ENCODE data around the gene CFAP58.
A peak's percentile ranks its signal among the peaks of the same experiment; 100 is the strongest.

The CFAP58 gene

GRCh38 chr10:104336821-104337467 lies 16.7 kb upstream of the CFAP58 start:
- DNase-seq = no peak

GRCh38 chr10:104337521-104337984 lies 16.1 kb upstream of the CFAP58 start:
- DNase-seq = peak; percentile 26

- peak; percentile 81 for DNase-seq
These were observed 15.5 kb upstream of the CFAP58 start, which contains the start of gene ITPRIP for GRCh38 chr10:104337985-104338735. ITPRIP (minus strand) TSS chr10:104338465; CDS start chr10:104316051, 22,414 bp downstream.

- DNase-seq = no peak
These were observed 14.0 kb upstream of the CFAP58 start for GRCh38 chr10:104339469-104340110.

DNA sequence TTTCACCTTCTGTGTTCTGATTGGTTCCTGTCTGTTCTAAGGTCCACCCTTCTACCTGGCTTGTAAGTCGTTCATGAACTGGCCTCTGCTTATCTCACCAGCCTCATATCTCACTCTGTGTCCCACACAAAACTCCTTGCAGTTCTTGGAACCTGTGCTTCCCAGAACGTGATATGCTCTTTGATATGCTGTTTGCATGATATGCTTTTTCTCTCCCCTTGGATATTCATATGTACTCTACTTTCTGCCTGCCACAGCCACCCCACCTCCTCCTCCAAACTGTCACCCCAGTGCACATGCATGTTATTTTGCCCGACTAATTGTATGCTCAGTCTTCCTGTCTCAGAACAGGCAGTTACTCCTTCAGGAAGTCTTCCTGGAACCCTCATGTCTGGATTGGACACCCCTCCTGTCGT lies 13.5 kb upstream of the CFAP58 start:
- DNase-seq = no peak

DNA sequence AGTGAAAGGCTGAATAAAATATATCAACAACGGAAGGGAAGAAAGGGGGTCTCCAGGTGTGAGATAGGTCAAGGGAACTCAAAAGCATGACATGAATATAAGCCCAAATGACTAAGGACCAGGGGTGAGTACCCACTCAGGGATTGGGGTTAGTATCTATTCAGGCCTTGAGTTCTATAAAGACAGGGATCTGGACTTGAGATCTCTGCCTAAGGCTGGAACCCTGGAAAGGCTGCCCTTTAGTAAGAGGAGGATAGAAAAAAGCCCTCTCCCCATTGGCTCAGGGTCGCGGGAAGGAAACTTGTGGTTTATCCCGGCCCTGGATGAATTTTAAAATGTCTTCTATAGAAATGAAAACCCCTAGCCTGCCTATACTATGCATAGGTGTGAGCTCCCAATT lies 13.0 kb upstream of the CFAP58 start:
- no peak for DNase-seq

DNA sequence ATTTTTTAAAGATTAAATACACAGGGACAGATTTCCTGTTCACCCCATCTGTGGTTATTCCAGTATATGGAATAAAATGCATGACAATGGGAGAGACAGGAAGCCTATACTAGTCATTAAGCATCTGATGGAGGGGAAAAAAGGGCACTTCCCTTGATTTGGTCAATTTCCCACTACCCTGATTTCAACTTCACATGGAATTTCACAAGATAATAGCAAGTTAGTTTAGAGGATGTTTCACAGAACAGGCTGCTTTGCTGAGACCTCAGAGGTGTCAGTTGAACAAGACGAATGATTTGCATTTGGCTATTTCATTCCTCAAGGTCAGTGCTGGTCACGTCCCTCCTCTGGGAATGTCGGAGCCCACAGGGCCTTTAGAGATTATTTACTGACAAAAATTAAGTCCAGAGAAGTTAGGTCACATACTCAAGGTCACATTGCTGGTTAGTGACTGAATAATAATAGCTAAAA lies 10.7 kb upstream of the CFAP58 start:
- no peak for DNase-seq

- no peak for DNase-seq
These were observed 9.4 kb upstream of the CFAP58 start for GRCh38 chr10:104344219-104344618.

- DNase-seq = no peak
These were observed 8.1 kb upstream of the CFAP58 start for GRCh38 chr10:104345515-104345914.

DNA sequence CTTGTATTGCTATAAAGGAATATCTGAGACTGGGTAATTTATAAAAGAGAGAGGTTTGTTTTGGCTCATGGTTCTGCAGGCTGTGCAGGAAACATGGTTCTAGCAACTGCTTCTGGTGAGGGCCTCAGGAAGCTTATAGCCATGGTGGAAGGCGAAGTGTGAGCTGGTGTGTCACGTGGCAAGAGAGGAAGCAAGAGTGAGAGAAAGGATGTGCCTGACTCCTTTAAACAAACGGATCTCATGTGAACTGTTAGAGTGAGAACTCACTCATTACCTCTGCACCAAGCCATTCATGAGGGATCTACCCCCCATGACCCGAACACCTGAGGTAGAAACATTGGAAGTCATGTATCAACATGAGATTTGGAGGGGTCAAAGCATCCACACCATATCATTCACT lies 7.7 kb upstream of the CFAP58 start:
- peak; percentile 35 for DNase-seq

- DNase-seq = no peak
These were observed 6.2 kb upstream of the CFAP58 start for GRCh38 chr10:104347295-104348045.

DNA sequence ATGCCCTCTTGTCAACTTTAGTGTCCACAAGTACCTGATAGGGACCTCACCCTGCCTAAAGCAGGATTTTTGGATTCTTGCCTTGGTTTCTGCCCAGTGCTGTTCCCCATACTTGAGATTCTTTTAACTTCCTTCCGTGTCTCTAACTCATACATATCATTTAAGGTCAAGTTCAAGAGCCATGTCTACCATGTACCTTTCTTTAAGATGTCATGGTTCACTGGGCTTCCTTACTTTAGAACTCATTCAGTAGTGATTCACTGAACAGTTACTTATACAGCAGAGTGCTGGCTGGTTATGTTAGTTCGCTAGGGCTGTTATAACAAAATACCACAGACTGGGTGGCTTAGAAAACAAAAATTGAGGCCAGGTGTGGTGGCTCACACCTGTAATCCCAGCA lies 5.0 kb upstream of the CFAP58 start:
- DNase-seq = no peak

DNA sequence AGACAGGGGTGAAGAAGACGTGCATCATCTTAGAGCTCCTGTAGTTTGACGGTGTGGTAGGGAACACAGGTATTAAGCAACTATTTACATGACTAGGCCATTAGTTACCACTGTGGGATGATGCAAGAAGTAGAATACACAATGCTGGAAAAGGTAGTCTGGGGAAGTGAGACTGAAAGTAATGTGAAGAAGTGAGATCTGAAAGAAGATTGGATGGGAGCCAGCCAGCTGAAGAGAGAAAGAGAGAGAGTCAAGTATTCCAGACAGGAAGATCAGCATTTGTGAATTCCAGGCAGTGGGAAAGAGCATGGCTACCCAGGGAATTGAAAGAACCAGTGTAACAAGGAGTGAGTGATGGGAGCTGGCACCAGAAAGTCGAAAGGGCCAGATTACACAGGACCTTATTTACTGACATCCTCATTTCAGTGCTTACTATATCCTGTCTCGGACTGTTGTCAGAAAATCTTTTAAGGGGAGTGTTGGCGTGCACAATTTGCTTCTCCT lies 4.0 kb upstream of the CFAP58 start:
- peak; percentile 26 for DNase-seq

- peak; percentile 70 for DNase-seq
These were observed 3.5 kb upstream of the CFAP58 start for GRCh38 chr10:104350127-104350635.

DNA sequence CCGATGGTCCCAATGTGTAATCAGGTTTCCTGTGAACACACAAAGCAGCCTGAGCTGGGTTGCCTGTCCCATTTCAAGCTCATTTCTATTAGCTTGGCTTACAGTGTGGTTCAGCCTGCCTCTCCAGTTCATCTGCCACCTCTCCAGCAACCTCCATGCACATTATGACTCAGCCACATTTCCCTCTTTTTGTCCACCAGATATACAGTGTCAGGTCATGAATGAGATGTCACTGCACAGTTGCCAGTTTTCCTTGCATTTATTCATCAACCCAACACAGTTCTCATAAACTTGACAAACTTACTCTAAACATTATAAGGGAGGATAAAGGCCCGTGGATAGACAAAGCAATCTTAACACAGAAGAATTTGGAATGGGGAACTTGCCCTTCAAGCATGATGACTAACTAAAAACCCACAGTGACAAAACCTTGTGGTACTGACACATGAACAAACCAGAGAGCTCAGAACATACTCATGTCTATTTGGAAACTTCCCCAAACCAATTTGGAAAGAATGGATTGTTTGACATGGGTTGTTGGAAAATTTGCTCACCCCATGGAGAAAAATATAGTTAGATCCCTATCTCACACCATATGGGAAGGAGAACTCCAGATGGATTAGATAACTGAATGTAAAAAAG lies 2.5 kb upstream of the CFAP58 start:
- peak; percentile 64 for DNase-seq

DNA sequence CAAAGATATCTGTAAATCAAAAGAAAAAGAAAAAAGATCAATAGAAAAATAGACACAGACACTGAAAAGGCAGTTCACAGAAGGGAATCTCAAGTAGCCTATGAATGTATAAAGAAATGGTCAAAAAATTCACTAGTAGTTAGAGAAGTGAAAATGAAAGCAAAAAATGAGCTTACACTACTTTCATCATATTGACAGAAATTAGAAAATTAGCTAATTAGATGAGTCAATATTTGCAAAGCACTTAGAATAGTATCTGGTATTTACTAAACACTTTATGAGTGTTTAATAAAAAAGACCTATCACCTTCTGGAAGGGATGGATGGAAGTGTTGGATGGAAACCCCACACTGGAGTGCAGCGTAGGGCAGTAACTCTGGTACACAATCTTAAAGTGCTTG lies 1.7 kb upstream of the CFAP58 start:
- peak; percentile 26 for DNase-seq

GRCh38 chr10:104359811-104360210 lies 6.2 kb downstream of the CFAP58 start:
- DNase-seq = no peak

DNA sequence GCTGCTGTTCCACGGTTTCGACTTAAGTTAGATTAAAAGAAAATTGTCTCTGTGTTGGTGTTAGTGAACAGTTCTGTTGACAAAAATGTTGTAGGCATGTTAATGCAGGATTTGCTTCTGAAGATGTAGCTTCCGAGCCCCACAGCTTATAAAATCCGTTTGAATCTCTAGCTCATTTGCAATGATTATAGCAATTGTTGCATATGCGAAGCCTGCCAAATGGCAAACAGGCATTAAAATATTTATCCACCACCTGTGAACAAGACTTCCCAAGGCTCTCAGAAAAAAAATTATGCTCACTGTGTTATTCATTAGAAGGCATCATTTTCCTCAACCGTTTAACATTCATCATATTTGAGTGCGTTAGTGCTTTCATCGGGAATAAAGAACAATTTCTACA lies 14.3 kb downstream of the CFAP58 start:
- DNase-seq = no peak

DNA sequence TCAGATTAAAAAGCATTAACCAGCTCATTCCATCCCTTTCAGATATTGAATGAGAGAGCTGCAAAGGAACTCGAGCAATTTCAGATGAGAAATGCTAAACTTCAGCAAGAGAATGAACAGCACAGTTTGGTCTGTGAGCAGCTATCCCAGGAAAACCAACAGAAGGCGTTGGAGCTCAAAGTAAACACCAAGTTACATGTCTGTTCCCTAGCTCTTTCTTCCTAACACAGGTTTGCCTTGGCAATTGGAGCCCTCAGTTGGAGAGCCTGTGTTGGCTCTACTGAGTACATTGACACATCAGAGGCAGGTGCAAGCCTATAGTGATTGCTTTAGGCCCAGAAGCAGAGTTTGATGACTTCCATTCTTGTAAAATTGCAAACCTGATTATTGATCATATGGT lies 14.7 kb downstream of the CFAP58 start:
- DNase-seq = no peak

GRCh38 chr10:104371753-104372152 lies 18.1 kb downstream of the CFAP58 start:
- DNase-seq = no peak

DNA sequence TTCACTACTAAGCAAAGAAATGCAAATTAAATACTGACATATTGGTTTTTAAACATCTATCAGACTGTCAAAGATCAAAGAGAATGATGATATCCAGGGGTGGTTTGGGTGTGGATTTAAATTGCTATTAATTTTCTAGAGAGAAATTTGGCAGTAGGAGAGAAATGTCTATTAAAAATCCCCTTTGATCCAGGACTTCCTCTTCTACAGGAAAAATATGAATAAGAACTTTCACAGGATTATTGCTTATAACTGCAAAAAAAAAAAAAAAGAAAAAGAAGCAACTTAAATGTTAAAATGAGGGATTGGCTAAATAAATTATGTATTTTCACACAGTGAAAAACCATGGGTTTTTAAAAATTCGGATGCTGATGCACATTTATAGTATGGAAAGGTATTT lies 21.0 kb downstream of the CFAP58 start:
- no peak for DNase-seq

DNA sequence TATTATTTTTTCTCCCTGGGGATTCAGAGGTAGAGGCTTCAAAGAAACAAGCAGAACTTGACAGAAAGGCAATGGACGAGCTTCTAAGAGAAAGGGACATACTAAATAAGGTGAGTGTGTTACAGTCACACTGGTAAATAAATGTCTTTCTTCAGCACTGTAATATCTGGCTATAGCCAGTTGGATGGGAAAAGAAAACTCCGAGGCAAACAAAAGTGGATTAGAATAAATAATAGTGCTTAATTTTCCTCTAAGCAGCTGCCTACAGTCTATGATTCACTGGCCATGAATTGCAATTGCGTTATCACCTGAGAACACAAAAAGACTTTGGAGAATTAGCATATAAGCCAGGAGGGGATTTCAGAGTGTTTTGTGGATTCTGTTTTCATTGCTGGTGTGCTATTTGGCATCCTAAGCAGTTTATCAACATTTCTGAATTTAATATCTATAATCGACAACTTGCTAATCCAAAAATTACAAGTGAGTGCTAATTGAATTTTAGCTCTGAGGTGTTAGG lies 23.2 kb downstream of the CFAP58 start:
- no peak for DNase-seq

Data from activated CD4-positive, alpha-beta T cell treated with anti-CD3 and anti-CD28 coated beads, Interleukin-2, Interleukin-6, amounts not matched to agents 100 ng/mL and 50 ng/mL, durations not matched to agents 16 hours and 8 hours (primary cell).